NB4 (cell line): Measurements from ENCODE around the gene SELENOW.

ENCODE experiments used
- CTCF ChIP-seq: IDR thresholded peaks from one replicate; pipeline ENCODE4 v1.5.1; 2012; ENCODE audit warnings: low read depth, low read length
- MYC ChIP-seq: IDR thresholded peaks from 2 replicates; pipeline ENCODE4 v1.6.1; 2011; ENCODE audit warnings: low read depth, low read length
- POLR2A ChIP-seq: IDR thresholded peaks from 2 replicates; pipeline ENCODE4 v1.6.1; 2011; ENCODE audit warnings: mild to moderate bottlenecking; ENCODE audit not compliant: insufficient read length; ENCODE audit errors: extremely low read depth

DNA sequence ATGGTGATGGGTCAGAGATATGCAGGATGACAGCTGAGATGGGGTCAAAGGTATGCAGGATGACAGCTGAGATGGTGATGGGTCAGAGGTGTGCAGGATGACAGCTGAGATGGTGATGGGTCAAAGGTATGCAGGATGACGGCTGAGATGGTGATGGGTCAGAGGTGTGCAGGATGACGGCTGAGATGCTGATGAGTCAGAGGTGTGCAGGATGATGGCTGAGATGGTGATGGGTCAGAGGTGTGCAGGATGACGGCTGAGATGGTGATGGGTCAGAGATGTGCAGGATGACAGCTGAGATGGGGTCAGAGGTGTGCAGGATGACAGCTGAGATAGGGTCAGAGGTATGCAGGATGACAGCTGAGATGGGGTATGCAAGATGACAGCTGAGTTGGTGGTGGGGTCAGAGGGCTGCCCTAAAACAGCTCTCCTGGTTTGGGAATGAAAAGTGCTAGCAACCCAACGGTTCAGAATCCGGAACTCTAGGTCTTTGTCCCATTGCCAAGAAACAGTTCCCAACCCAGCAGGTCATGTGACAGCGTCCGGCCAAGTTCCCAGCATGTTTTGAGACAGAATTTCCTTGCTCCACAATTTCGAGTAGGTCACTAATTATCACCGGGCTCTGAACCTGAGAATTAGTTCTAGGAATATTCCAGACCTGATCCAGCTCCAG is 3.2 kb downstream of the SELENOW start:
- TF ChIP-seq CTCF (no peak), POLR2A (no peak), MYC (no peak)
